ENCODE results near the gene MCF2L. TPM values are rescaled to one million over a fixed set of nuclear protein-coding genes. Genes with fewer than 3 reads are reported as not detected.

MCF2L gene
- total RNA-seq, 1 donor from 2014 or later, result 6.7 TPM

- Mint-ChIP-seq H3K9me3 (ENCODE audit: low read depth) (no peaks in the 10 kb centered on the region), H3K36me3 (ENCODE audit: low read depth) (peaks cover 3% of the 10 kb centered on the region), H3K27ac (ENCODE audit: unreplicated experiment) (no peak overlapping the region), H3K27me3 (ENCODE audit: low read depth) (peaks cover 25% of the 10 kb centered on the region), H3K4me1 (ENCODE audit: low read depth) (peaks cover 12% of the 10 kb centered on the region), H3K4me3 (ENCODE audit: unreplicated experiment) (no peak overlapping the region)
- TF ChIP-seq CTCF (IDR thresholded peaks at IDR 0.05), result no peak
- no peak for DNase-seq (ENCODE audit: low spot score)
Measured at GRCh38 chr13:113020323-113021080, 51.5 kb downstream of the MCF2L start.

- H3K27ac Mint-ChIP-seq (ENCODE audit: unreplicated experiment), result no peak overlapping the region
- peaks cover 25% of the 10 kb centered on the region for H3K27me3 Mint-ChIP-seq (ENCODE audit: low read depth)
- peaks cover 12% of the 10 kb centered on the region for H3K4me1 Mint-ChIP-seq (ENCODE audit: low read depth)
- no peak for DNase-seq (ENCODE audit: low spot score)
- H3K36me3 Mint-ChIP-seq (ENCODE audit: low read depth), result peaks cover 3% of the 10 kb centered on the region
- H3K4me3 Mint-ChIP-seq (ENCODE audit: unreplicated experiment), result no peak overlapping the region
- no peaks in the 10 kb centered on the region for H3K9me3 Mint-ChIP-seq (ENCODE audit: low read depth)
- TF ChIP-seq CTCF (IDR thresholded peaks at IDR 0.05), result no peak
Measured at GRCh38 chr13:113021391-113021790, 52.4 kb downstream of the MCF2L start.

- DNase-seq (ENCODE audit: low spot score), result no peak
- Mint-ChIP-seq H3K27ac (ENCODE audit: unreplicated experiment) (no peak overlapping the region), H3K9me3 (ENCODE audit: low read depth) (no peaks in the 10 kb centered on the region), H3K36me3 (ENCODE audit: low read depth) (peaks cover 2% of the 10 kb centered on the region), H3K4me3 (ENCODE audit: unreplicated experiment) (no peak overlapping the region), H3K4me1 (ENCODE audit: low read depth) (peaks cover 12% of the 10 kb centered on the region), H3K27me3 (ENCODE audit: low read depth) (peaks cover 25% of the 10 kb centered on the region)
- no peak for TF ChIP-seq CTCF (IDR thresholded peaks at IDR 0.05)
Measured at GRCh38 chr13:113021811-113022210, 52.8 kb downstream of the MCF2L start.

- Mint-ChIP-seq H3K27ac (ENCODE audit: unreplicated experiment) (no peak overlapping the region), H3K36me3 (ENCODE audit: low read depth) (peaks cover 2% of the 10 kb centered on the region), H3K9me3 (ENCODE audit: low read depth) (no peaks in the 10 kb centered on the region), H3K4me1 (ENCODE audit: low read depth) (peaks cover 12% of the 10 kb centered on the region), H3K4me3 (ENCODE audit: unreplicated experiment) (peak overlapping the region; percentile 55), H3K27me3 (ENCODE audit: low read depth) (peaks cover 28% of the 10 kb centered on the region)
- DNase-seq (ENCODE audit: low spot score), result no peak
- no peak for TF ChIP-seq CTCF (IDR thresholded peaks at IDR 0.05)
Measured at GRCh38 chr13:113022391-113022744, 53.4 kb downstream of the MCF2L start.

- Mint-ChIP-seq H3K27me3 (ENCODE audit: low read depth) (peaks cover 25% of the 10 kb centered on the region), H3K36me3 (ENCODE audit: low read depth) (peaks cover under 1% of the 10 kb centered on the region), H3K4me1 (ENCODE audit: low read depth) (peaks cover 12% of the 10 kb centered on the region), H3K27ac (ENCODE audit: unreplicated experiment) (no peak overlapping the region), H3K9me3 (ENCODE audit: low read depth) (no peaks in the 10 kb centered on the region), H3K4me3 (ENCODE audit: unreplicated experiment) (peak overlapping the region; percentile 55)
- DNase-seq (ENCODE audit: low spot score), result no peak
- TF ChIP-seq CTCF (IDR thresholded peaks at IDR 0.05), result peak; percentile 8
Measured at GRCh38 chr13:113022745-113023574, 53.9 kb downstream of the MCF2L start.

Data from chondrocyte (in vitro differentiated cells).